K562 (cell line): ENCODE results near the gene GPR108. TPM values are rescaled to one million over a fixed set of nuclear protein-coding genes. Genes with fewer than 3 reads are reported as not detected.

Experiments
- BDP1 ChIP-seq: IDR thresholded peaks from 3 replicates; pipeline ENCODE4 v1.6.1; 2011; ENCODE audit not compliant: insufficient read length, insufficient read depth
- BHLHE40 ChIP-seq: IDR thresholded peaks from 2 replicates; pipeline ENCODE4 v1.6.1; 2011; ENCODE audit warnings: low read length, improper control_type of control experiment
- CHD4 ChIP-seq: fragments of 200-600 bp; sonication (generic); IDR thresholded peaks from 3 replicates; pipeline ENCODE4 v1.6.1; 2012; ENCODE audit warnings: low read depth, mild to moderate bottlenecking, mixed read lengths, low read length, inconsistent platforms; ENCODE audit not compliant: insufficient read depth, insufficient replicate concordance, poor library complexity, severe bottlenecking
- HMG20A ChIP-seq: fragments of 450-650 bp; formaldehyde crosslinking; conservative IDR thresholded peaks from 2 replicates; pipeline ENCODE4 v1.4.0; 2020; ENCODE audit warnings: mild to moderate bottlenecking, mixed read lengths
- POLR2AphosphoS2 ChIP-seq: IDR thresholded peaks from 2 replicates; pipeline ENCODE4 v1.6.1; 2012; ENCODE audit warnings: low read length, improper control_type of control experiment
- TOE1 ChIP-seq, 2 experiments: fragments of 450-650 bp in 1 of 2; sonication (generic) in 1 of 2; formaldehyde crosslinking in 1 of 2; IDR thresholded peaks; 2 replicates each; pipeline versions ENCODE4 v1.7.1 to v1.8.0; 2016 to 2022; ENCODE audit warnings: borderline replicate concordance in 2 of 2, mild to moderate bottlenecking in 2 of 2, antibody characterized with exemption in 1 of 2, inconsistent platforms in 1 of 2, low read depth in 1 of 2, missing genetic modification reagents in 1 of 2, moderate library complexity in 1 of 2
- ZHX1 ChIP-seq: fragments of 150-350 bp; conservative IDR thresholded peaks from 2 replicates; pipeline ENCODE4 v1.6.1; 2014; ENCODE audit warnings: low read length
- ZNF121 ChIP-seq: sonication (generic); formaldehyde crosslinking; conservative IDR thresholded peaks from 2 replicates; pipeline ENCODE4 v1.8.0; 2022; ENCODE audit warnings: missing genetic modification reagents
- ZNF407 ChIP-seq: fragments of 450-650 bp; IDR thresholded peaks from 2 replicates; pipeline ENCODE4 v1.6.1; 2016; ENCODE audit warnings: low read depth
- ZNF57 ChIP-seq: fragments of 450-650 bp; formaldehyde crosslinking; IDR thresholded peaks from 2 replicates; pipeline ENCODE4 v1.4.0; 2020; ENCODE audit warnings: mild to moderate bottlenecking, moderate library complexity
- polyA plus RNA-seq, 8 experiments: library from polyadenylated mRNA; depleted of rRNA in 4 of 8; stranded (reverse) in 5 of 8; unstranded in 3 of 8; fragments of >200 nt; fragmentation: Nextera tagmentation in 2 of 8; fragmentation: Illumina TruSeq in 1 of 8; extraction: Ambion mirVana in 2 of 8; extraction: Trizol in 1 of 8; gene quantifications; 2 replicates each; pipeline versions ENCODE4 v1.2.1 to v1.2.3, GENCODE V29; 2011 to 2014; ENCODE audit warnings: inconsistent platforms in 1 of 8, missing spikeins in 1 of 8
- total RNA-seq, 7 experiments: library from RNA; depleted of rRNA in 6 of 7; stranded (reverse); fragments of >200 nt in 6 of 7; fragmentation: Illumina TruSeq in 2 of 7; extraction: Trizol in 2 of 7; gene quantifications; 2 replicates each; pipeline versions ENCODE4 v1.2.1 to v1.2.3, GENCODE V29; 2011 to 2021; ENCODE audit warnings: low replicate concordance in 1 of 7

GPR108 gene
- total and polyA plus RNA-seq, 9 of the 15 experiments (the other 6 are each of a cell fraction or from before 2014, with no cell fraction given) = 2.4 to 33.2 (median 24.4) TPM

GRCh38 chr19:6753178-6754031, 16.0 kb upstream of the GPR108 start (continued):
- TF ChIP-seq ZNF407 (no peak), TOE1 (IDR thresholded peaks at IDR 0.05; ENCODE audit: borderline replicate concordance) (peak; percentile 93), TOE1 (CRISPR knock-in tag; IDR thresholded peaks at IDR 0.05; ENCODE audit: borderline replicate concordance, low read depth) (no peak), ZHX1 (no peak), ZNF57 (CRISPR knock-in tag) (no peak), BDP1 (no peak), CHD4 (no peak), POLR2AphosphoS2 (no peak), ZNF121 (CRISPR knock-in tag) (no peak), BHLHE40 (peak; percentile 94), HMG20A (no peak)
